Peyer's patch (tissue), 4 donors: ENCODE data around the gene TTLL12. TPM values are rescaled to one million over a fixed set of nuclear protein-coding genes. Genes with fewer than 3 reads are reported as not detected.

Experiments
- DNase-seq, 3 donors: peaks; one replicate each; pipeline ENCODE4 v3.0.0-alpha.2; 2017 to 2019
- H3K27ac ChIP-seq, 4 donors: fragments of 200-600 bp; sonication (generic); one replicate each; pipeline ENCODE4 v1.5.1; 2016 to 2019
- H3K27me3 ChIP-seq, 2 donors: fragments of 200-600 bp; sonication (generic); one replicate each; pipeline ENCODE4 v1.5.1; 2019
- H3K36me3 ChIP-seq, 3 donors: fragments of 200-600 bp; sonication (generic); one replicate each; pipeline ENCODE4 v1.5.1; 2016 to 2019
- H3K4me1 ChIP-seq, 4 donors: fragments of 200-600 bp; sonication (generic); one replicate each; pipeline ENCODE4 v1.5.1; 2016 to 2019
- H3K4me3 ChIP-seq, 4 donors: fragments of 200-600 bp; sonication (generic); 1 replicate in 3 of 4; 2 replicates in 1 of 4; pipeline ENCODE4 v1.5.1; 2016 to 2019; ENCODE audit warnings: mild to moderate bottlenecking in 1 of 4
- H3K9me3 ChIP-seq, 4 donors: fragments of 200-600 bp; sonication (generic); one replicate each; pipeline ENCODE4 v1.5.1; 2016 to 2019; ENCODE audit warnings: mild to moderate bottlenecking in 1 of 4
- POLR2A ChIP-seq, 2 donors: fragments of 450-650 bp; IDR thresholded peaks; one replicate each; pipeline ENCODE4 v1.5.1; 2017; ENCODE audit warnings: antibody characterized with exemption in 2 of 2, mild to moderate bottlenecking in 2 of 2, moderate library complexity in 2 of 2
- total RNA-seq, 4 donors: library from RNA; depleted of rRNA; stranded (reverse); fragments of >200 nt; gene quantifications; one replicate each; pipeline ENCODE4 v1.1.0, GENCODE V29; 2016
- TF ChIP-seq, protein P1 (sequence below), 6 experiments: fragments of 450-650 bp in 4 of 6; fragments of 200-600 bp in 2 of 6; sonication (generic) in 1 of 6; IDR thresholded peaks; one replicate each; pipeline ENCODE4 v1.5.1; 2017 to 2019; ENCODE audit warnings: antibody characterized with exemption in 6 of 6, mild to moderate bottlenecking in 3 of 6, moderate library complexity in 1 of 6

Gene TTLL12
- total RNA-seq, 4 donors from 2014 or later: 34.7 to 77.8 (median 58.2) TPM

DNA sequence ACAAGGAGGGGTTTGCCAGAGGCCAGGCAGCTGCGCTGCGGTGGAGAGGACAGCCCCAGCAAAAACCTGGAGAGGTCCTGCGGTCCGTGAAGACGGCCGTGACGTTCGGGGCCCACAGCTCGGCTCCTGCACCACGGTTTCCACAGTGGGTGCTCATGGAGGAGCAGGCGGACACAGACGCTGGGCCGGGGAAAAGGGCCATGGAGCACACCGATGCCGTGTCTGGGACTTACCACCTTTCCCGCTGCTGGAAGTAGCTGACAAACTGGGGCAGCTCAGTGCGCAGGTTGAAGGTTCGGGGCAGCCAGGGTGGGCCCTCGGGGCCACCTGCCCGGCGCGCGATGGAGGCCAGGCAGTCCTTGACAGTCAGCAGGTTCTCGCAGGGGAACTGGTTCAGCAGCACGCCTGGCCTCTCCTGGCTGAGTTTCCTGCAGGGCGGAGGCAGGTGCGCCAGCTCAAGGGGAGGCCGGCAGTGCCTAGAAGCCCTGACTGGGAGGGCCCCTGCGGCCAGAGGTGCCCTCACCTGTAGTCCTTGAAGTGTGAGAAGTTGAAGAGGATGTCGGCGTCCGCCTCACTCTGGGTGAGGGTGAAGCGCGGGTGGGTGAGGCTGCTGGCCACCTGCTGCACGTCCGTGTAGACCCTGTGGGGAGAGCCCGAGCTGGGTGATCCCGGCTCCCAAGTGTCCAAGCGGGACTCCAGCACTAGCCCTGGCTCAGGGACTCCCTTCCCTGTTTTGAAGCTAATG, 12.8 kb downstream of the TTLL12 start:
- peaks cover 0 to 51% (median 0%) of the 10 kb centered on the region in 3 donors for H3K36me3 ChIP-seq
- no peaks in the 10 kb centered on the region for H3K27me3 ChIP-seq
- H3K4me1 ChIP-seq: peaks cover 0 to 16% (median 0%) of the 10 kb centered on the region in 4 donors
- H3K27ac ChIP-seq: no peak overlapping the region
- TF ChIP-seq POLR2A (IDR thresholded peaks at IDR 0.05): no peak
- TF ChIP-seq, protein P1, sequence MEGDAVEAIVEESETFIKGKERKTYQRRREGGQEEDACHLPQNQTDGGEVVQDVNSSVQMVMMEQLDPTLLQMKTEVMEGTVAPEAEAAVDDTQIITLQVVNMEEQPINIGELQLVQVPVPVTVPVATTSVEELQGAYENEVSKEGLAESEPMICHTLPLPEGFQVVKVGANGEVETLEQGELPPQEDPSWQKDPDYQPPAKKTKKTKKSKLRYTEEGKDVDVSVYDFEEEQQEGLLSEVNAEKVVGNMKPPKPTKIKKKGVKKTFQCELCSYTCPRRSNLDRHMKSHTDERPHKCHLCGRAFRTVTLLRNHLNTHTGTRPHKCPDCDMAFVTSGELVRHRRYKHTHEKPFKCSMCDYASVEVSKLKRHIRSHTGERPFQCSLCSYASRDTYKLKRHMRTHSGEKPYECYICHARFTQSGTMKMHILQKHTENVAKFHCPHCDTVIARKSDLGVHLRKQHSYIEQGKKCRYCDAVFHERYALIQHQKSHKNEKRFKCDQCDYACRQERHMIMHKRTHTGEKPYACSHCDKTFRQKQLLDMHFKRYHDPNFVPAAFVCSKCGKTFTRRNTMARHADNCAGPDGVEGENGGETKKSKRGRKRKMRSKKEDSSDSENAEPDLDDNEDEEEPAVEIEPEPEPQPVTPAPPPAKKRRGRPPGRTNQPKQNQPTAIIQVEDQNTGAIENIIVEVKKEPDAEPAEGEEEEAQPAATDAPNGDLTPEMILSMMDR (IDR thresholded peaks at IDR 0.05): no peak
- peak in 1 of 3 donors; percentile 40 for DNase-seq
- H3K9me3 ChIP-seq: no peaks in the 10 kb centered on the region
- no peak overlapping the region for H3K4me3 ChIP-seq

DNA sequence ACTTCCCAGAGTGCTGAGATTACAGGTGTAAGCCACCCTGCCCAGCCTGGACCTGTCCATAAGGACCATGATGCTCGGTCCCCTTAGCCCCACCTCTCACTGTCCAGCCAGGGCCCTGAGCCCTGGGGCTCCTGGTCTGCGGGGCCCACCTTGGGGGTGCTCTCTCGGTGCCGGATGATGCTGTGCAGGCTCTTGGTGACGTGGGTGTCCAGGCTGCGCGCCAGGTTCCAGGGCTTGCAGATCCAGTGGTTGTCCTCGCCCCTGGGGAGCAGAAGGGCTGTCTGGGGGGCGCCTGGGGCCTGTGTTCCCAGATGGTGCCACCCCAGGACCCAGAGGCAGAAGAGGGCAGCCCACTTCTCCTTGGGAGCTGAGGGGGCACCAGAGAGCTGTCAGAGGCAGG, 13.4 kb downstream of the TTLL12 start:
- Histone ChIP-seq H3K4me1 (peaks cover 0 to 19% (median 0%) of the 10 kb centered on the region in 4 donors), H3K4me3 (no peak overlapping the region), H3K27me3 (no peaks in the 10 kb centered on the region), H3K9me3 (no peaks in the 10 kb centered on the region), H3K27ac (no peak overlapping the region), H3K36me3 (peaks cover 0 to 46% (median 0%) of the 10 kb centered on the region in 3 donors)
- DNase-seq: peak in 1 of 3 donors; percentile 41
- no peak for TF ChIP-seq POLR2A (IDR thresholded peaks at IDR 0.05)
- TF ChIP-seq, protein P1 (IDR thresholded peaks at IDR 0.05): no peak

DNA sequence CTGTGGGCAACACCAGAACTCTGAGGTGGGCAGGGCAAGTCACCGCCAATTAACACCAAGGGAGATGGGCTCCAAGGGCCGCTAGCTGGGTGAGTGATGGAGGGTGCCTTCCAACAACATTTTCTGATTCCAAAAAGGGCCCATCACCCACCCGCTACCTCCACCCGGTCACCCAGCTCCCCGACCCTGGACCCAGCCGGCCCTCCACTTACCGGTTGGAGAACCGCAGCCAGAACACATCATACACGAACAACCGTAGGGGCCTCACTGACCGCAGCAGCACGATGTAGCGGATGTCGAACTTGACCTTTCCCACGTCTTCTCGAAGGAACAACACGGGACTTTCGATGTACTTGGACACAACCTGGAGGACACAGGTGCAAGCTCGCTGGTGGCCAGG, 14.7 kb downstream of the TTLL12 start:
- no peaks in the 10 kb centered on the region for H3K9me3 ChIP-seq
- H3K4me1 ChIP-seq: peaks cover 0 to 19% (median 0%) of the 10 kb centered on the region in 4 donors
- no peak overlapping the region for H3K4me3 ChIP-seq
- peak overlapping the region in 2 of 4 donors; percentile 78 to 84 for H3K27ac ChIP-seq
- TF ChIP-seq POLR2A (IDR thresholded peaks at IDR 0.05): no peak
- TF ChIP-seq, protein P1 (IDR thresholded peaks at IDR 0.05): no peak
- H3K27me3 ChIP-seq: no peaks in the 10 kb centered on the region
- DNase-seq: peak in 1 of 3 donors; percentile 42
- peaks cover 0 to 57% (median 0%) of the 10 kb centered on the region in 3 donors for H3K36me3 ChIP-seq

DNA sequence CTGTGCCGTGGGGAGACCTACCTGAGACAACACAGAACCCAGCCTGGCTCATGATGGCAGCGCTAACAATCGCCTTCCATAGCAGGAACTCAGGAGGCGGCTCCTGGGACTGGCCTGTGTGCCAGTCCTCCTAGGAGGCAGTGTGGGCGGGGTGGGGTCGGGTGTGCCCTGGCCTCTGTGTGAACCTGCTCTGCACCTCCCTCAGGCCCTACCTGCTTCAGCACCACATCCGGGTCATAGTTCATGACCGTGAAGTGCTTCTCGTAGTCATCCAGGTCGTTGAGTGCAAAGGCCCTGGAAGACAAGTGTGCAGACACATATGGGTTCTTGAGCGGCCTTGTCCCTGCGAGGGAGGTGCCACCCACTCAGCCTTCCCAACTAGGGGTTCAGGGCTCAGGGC, 15.3 kb downstream of the TTLL12 start:
- peak in 2 of 3 donors; percentile 81 to 90 for DNase-seq
- H3K27ac ChIP-seq: peak overlapping the region in 3 of 4 donors; percentile 74 to 84 (median 78)
- TF ChIP-seq, protein P1 (IDR thresholded peaks at IDR 0.05): no peak
- peak; percentile 14 to 70 for TF ChIP-seq POLR2A (IDR thresholded peaks at IDR 0.05)
- no peaks in the 10 kb centered on the region for H3K9me3 ChIP-seq
- H3K4me1 ChIP-seq: peaks cover 0 to 19% (median 0%) of the 10 kb centered on the region in 4 donors
- peaks cover 0 to 57% (median 0%) of the 10 kb centered on the region in 3 donors for H3K36me3 ChIP-seq
- H3K4me3 ChIP-seq: peak overlapping the region in 3 of 4 donors; percentile 3 to 47 (median 14)
- no peaks in the 10 kb centered on the region for H3K27me3 ChIP-seq

DNA sequence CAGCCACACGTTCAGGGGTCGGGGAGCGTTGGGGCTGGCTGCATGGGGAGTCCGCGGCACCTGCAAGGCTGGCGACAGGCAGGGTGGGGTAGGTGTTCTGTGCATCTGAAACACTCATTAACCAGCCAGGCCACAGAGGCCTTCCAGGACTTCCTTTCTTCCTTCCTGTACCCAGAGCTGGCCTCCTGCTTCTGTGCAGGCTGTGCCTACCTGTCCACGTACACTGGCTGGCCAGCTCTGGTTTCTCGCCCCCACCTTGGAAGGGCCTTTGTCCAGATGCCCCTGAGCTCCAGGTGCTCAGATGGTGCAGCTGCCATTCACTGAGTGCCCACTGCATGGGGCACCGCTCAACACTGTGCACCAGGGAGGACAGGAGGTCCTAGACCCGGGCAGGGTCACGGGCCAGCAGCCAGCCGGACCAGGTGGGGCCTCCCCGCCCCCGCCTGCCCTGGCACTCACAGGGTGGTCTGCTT, 15.9 kb downstream of the TTLL12 start:
- peak overlapping the region in 3 of 4 donors; percentile 3 to 47 (median 14) for H3K4me3 ChIP-seq
- TF ChIP-seq POLR2A (IDR thresholded peaks at IDR 0.05): no peak
- TF ChIP-seq, protein P1 (IDR thresholded peaks at IDR 0.05): no peak
- H3K9me3 ChIP-seq: no peaks in the 10 kb centered on the region
- peak overlapping the region in 3 of 4 donors; percentile 74 to 84 (median 78) for H3K27ac ChIP-seq
- DNase-seq: peak in 1 of 3 donors; percentile 69
- H3K27me3 ChIP-seq: no peaks in the 10 kb centered on the region
- H3K4me1 ChIP-seq: peaks cover 0 to 19% (median 0%) of the 10 kb centered on the region in 4 donors
- peaks cover 0 to 53% (median 0%) of the 10 kb centered on the region in 3 donors for H3K36me3 ChIP-seq
